ENCODE measurements around the gene LHFPL3. TPM values are rescaled to one million over a fixed set of nuclear protein-coding genes. Genes with fewer than 3 reads are reported as not detected.

The LHFPL3 gene
- total RNA-seq, 1 donor from 2014 or later: not detected

GRCh38 chr7:104883718-104884452 is 555.5 kb downstream of the LHFPL3 start:
- no peak overlapping the region for H3K4me3 ChIP-seq (ENCODE audit: low read depth, low read length)
- DNase-seq (ENCODE audit: low read depth): peak; percentile 78
- TF ChIP-seq CTCF (conservative IDR thresholded peaks at IDR 0.05; ENCODE audit: low read depth, low read length): peak; percentile 99

- no peak overlapping the region for H3K4me3 ChIP-seq (ENCODE audit: low read depth, low read length)
- no peak for TF ChIP-seq CTCF (conservative IDR thresholded peaks at IDR 0.05; ENCODE audit: low read depth, low read length)
- DNase-seq (ENCODE audit: low read depth): no peak
These were observed 558.2 kb downstream of the LHFPL3 start for GRCh38 chr7:104886651-104887050.

- no peak for DNase-seq (ENCODE audit: low read depth)
- H3K4me3 ChIP-seq (ENCODE audit: low read depth, low read length): no peak overlapping the region
- no peak for TF ChIP-seq CTCF (conservative IDR thresholded peaks at IDR 0.05; ENCODE audit: low read depth, low read length)
These were observed 561.8 kb downstream of the LHFPL3 start for GRCh38 chr7:104890216-104890615.

- no peak for TF ChIP-seq CTCF (conservative IDR thresholded peaks at IDR 0.05; ENCODE audit: low read depth, low read length)
- no peak overlapping the region for H3K4me3 ChIP-seq (ENCODE audit: low read depth, low read length)
- no peak for DNase-seq (ENCODE audit: low read depth)
These were observed 563.5 kb downstream of the LHFPL3 start for GRCh38 chr7:104891949-104892348.

GRCh38 chr7:104894314-104894713 is 565.9 kb downstream of the LHFPL3 start:
- no peak for TF ChIP-seq CTCF (conservative IDR thresholded peaks at IDR 0.05; ENCODE audit: low read depth, low read length)
- H3K4me3 ChIP-seq (ENCODE audit: low read depth, low read length): no peak overlapping the region
- no peak for DNase-seq (ENCODE audit: low read depth)

- no peak for TF ChIP-seq CTCF (conservative IDR thresholded peaks at IDR 0.05; ENCODE audit: low read depth, low read length)
- no peak for DNase-seq (ENCODE audit: low read depth)
These were observed 566.5 kb downstream of the LHFPL3 start for GRCh38 chr7:104894726-104895521.

More at GRCh38 chr7:104894726-104895521, 566.5 kb downstream of the LHFPL3 start:
- no peak overlapping the region for H3K4me3 ChIP-seq (ENCODE audit: low read depth, low read length)

Data from epithelial cell of proximal tubule (primary cell).